Erythroblast (primary cell): ENCODE results near the gene COPRS.

Experiments used
- GATA1 ChIP-seq: IDR thresholded peaks from 2 replicates; pipeline ENCODE4 v1.6.1; 2011; ENCODE audit warnings: low read depth, mild to moderate bottlenecking, control low read depth, low read length, moderate library complexity
- POLR2A ChIP-seq: IDR thresholded peaks from 2 replicates; pipeline ENCODE4 v1.6.1; 2011; ENCODE audit warnings: mild to moderate bottlenecking, low read length

DNA sequence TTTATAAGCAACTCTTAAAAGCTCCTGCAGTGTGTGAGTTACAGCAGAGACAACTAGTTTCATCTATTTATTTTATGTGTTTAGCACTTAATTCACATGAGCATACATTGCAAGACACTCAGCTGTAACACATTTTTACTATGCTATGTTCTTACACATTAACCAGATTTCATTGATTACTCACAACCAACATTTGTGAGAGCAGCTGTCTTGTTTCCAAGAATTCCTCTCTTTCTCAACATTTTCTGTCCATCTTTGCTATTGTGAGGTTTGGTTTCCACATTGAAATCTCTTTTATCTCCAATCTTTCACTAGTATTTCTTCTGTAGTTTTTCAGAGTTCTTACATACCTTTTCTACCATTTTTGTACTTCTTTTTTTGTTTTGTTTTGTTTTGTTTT lies 51.2 kb downstream of the COPRS start:
- no peak for TF ChIP-seq POLR2A
- TF ChIP-seq GATA1 = no peak
